Parathyroid adenoma (tissue), 2 donors: ENCODE data around the gene ULBP1.
"Not testable (repeated sequence)": the region's sequence is repeated elsewhere in the genome, so short reads cannot be mapped to it uniquely, and the experiment has no call there.

ENCODE experiments used
- H2AFZ ChIP-seq: fragments of 300-600 bp; sonication (generic); one replicate; pipeline ENCODE4 v1.7.0; 2017; ENCODE audit warnings: antibody characterized with exemption, mild to moderate bottlenecking
- H3K27ac ChIP-seq: fragments of 300-600 bp; sonication (generic); one replicate; pipeline ENCODE4 v1.7.0; 2017
- H3K27me3 ChIP-seq: fragments of 300-600 bp; sonication (generic); one replicate; pipeline ENCODE4 v1.7.0; 2017; ENCODE audit warnings: low read length; ENCODE audit not compliant: control insufficient read depth, insufficient read depth
- H3K36me3 ChIP-seq: fragments of 300-600 bp; sonication (generic); one replicate; pipeline ENCODE4 v1.7.0; 2017; ENCODE audit warnings: low read length; ENCODE audit not compliant: control insufficient read depth, insufficient read depth
- H3K4me1 ChIP-seq: fragments of 300-600 bp; sonication (generic); one replicate; pipeline ENCODE4 v1.7.0; 2017; ENCODE audit warnings: control low read depth
- H3K4me2 ChIP-seq: fragments of 300-600 bp; sonication (generic); one replicate; pipeline ENCODE4 v1.7.0; 2017; ENCODE audit warnings: low read length
- H3K4me3 ChIP-seq: fragments of 300-600 bp; sonication (generic); one replicate; pipeline ENCODE4 v1.7.0; 2017; ENCODE audit warnings: low read depth, low read length
- H3K79me2 ChIP-seq: fragments of 300-600 bp; sonication (generic); one replicate; pipeline ENCODE4 v1.7.0; 2017; ENCODE audit warnings: control low read depth
- H3K9ac ChIP-seq: fragments of 300-600 bp; sonication (generic); one replicate; pipeline ENCODE4 v1.7.0; 2017; ENCODE audit warnings: mild to moderate bottlenecking
- H3K9me3 ChIP-seq: fragments of 300-600 bp; sonication (generic); one replicate; pipeline ENCODE4 v1.7.0; 2017; ENCODE audit warnings: low read length; ENCODE audit not compliant: control insufficient read depth
- TF ChIP-seq, protein P1 (sequence below): fragments of 300-600 bp; sonication (generic); IDR thresholded peaks from one replicate; pipeline ENCODE4 v1.7.0; 2017; ENCODE audit warnings: antibody characterized with exemption, mild to moderate bottlenecking
- donor health status: primary hyperparathyroidism.

The ULBP1 gene

DNA sequence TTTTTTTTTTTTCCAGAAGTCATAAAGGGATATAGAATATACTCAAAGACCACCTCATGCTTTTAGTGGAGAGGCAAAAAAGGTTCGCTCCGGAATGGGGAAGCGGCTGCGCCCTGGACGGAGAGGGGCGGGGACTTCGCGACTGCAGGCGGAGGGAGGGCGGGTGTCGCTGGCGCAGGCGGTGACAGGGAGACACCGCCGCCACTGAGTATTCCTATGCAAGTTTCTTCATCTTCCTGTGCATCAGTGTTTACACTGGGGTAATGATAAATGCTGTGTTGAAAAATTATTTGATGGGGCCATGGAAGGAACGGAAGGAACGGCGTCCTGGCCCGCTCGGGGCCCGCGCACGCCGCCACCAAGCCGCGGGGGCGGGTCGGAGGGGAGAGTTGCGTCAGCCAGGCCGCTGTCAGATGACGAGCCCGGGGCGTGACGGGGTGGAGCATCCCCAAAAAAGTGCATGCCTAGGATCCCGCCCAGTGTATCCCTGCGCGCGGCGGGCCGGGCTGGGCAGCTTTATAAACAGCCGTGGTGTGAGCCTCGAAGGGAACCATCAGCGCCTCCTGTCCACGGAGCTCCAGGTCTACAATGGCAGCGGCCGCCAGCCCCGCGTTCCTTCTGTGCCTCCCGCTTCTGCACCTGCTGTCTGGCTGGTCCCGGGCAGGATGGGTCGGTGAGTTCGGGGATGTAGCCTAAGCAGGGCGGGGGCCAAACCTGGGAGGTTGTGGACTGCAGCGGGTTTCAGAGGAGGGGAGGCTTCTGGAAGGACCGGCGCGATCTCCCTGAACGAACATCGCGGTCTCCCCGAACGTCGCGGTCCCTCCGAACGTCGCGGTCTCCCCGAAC, at the start of gene ULBP1:
Gene ULBP1, plus strand, starts transcription at position 482 of the 846 bp plus-strand sequence. Its CDS starts 107 bp downstream, at position 589.
- Histone ChIP-seq H3K27ac (no peak within 1 kb of the TSS), H3K27me3 (no peaks in the 10 kb centered on the region), H2AFZ (peak within 1 kb of the TSS; percentile 77), H3K4me3 (peak within 1 kb of the TSS; percentile 52), H3K79me2 (no peaks in the 10 kb centered on the region), H3K4me1 (no peaks in the 10 kb centered on the region), H3K9me3 (no peaks in the 10 kb centered on the region), H3K4me2 (peak within 1 kb of the TSS; percentile 76), H3K9ac (no peak within 1 kb of the TSS), H3K36me3 (no peaks in the 10 kb centered on the region)
- TF ChIP-seq, protein P1, sequence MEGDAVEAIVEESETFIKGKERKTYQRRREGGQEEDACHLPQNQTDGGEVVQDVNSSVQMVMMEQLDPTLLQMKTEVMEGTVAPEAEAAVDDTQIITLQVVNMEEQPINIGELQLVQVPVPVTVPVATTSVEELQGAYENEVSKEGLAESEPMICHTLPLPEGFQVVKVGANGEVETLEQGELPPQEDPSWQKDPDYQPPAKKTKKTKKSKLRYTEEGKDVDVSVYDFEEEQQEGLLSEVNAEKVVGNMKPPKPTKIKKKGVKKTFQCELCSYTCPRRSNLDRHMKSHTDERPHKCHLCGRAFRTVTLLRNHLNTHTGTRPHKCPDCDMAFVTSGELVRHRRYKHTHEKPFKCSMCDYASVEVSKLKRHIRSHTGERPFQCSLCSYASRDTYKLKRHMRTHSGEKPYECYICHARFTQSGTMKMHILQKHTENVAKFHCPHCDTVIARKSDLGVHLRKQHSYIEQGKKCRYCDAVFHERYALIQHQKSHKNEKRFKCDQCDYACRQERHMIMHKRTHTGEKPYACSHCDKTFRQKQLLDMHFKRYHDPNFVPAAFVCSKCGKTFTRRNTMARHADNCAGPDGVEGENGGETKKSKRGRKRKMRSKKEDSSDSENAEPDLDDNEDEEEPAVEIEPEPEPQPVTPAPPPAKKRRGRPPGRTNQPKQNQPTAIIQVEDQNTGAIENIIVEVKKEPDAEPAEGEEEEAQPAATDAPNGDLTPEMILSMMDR, result no peak

DNA sequence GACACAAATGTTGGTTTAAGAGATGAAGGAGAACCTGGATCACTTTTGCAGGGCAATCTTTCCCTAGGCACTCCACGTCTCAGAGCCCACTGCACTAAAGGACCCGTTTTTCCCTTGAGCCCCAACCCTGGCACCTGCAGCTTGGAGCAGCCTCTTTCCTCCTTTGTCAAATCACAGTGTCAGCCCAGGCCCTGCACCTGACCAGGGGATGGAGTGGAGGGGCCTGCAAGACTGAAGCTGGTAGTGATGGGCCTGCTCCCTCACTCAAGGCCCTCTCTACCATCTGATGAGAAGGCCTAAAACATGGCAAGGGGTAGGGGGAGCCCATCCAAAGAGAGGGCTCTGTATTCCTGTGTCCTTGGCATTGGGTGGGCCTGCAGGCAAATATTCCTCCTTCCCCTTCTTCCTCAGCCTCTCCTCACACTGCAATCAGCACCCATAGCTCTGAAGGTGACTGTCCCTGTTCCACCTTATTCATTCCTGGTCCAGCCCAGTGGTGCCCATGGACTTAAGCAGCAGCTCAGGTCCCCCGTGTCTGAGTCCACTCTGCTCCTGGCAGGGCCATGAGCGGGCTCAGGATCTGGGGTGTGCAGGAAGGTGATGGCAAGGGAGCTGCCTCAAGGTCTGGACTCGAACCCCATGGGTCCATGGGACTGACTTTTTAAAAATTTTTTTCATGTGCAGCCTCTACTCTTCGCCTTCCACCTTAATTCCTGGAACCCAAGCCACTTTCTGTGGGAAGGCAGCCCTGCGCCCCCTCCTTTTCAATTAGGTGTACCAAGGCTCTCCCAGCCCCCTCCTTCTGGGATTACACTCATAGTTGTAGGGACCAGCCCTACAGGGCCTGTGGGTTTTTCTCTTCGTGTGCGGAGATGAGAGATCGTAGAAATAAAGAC, 47.5 kb upstream of the ULBP1 start:
- H3K36me3 ChIP-seq, result no peaks in the 10 kb centered on the region
- no peak overlapping the region for H3K4me2 ChIP-seq
- H3K9me3 ChIP-seq, result no peaks in the 10 kb centered on the region
- H3K27ac ChIP-seq, result no peak overlapping the region
- H3K9ac ChIP-seq, result no peak overlapping the region
- H2AFZ ChIP-seq, result no peak overlapping the region
- no peak overlapping the region for H3K4me3 ChIP-seq
- TF ChIP-seq, protein P1, result no peak
- no peaks in the 10 kb centered on the region for H3K4me1 ChIP-seq
- H3K79me2 ChIP-seq, result no peaks in the 10 kb centered on the region
- H3K27me3 ChIP-seq, result no peaks in the 10 kb centered on the region

DNA sequence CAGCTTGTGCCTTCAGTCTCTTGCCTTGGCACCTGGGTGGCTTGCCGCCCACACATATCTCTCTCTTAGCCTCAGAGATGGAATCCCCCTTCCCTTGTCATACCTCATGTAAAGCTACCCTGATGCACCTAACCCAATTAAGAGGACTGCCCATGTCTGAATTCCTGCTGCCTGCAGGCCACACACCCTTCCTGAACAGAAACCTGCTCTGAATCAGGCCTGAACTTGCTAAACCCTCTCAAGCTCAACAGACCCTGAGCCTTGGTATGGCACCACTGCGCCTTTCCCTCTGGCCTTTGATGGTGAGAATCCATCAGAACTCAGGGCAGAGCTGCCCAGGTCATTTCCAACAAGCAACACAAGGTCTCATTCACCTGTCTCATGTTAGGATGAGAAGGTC, 46.1 kb upstream of the ULBP1 start:
- Histone ChIP-seq H3K4me2 (no peak overlapping the region), H3K79me2 (no peaks in the 10 kb centered on the region), H3K9ac (no peak overlapping the region), H3K27me3 (no peaks in the 10 kb centered on the region), H3K36me3 (no peaks in the 10 kb centered on the region), H3K9me3 (no peaks in the 10 kb centered on the region), H3K27ac (no peak overlapping the region), H2AFZ (no peak overlapping the region), H3K4me3 (no peak overlapping the region), H3K4me1 (no peaks in the 10 kb centered on the region)
- TF ChIP-seq, protein P1, result no peak

DNA sequence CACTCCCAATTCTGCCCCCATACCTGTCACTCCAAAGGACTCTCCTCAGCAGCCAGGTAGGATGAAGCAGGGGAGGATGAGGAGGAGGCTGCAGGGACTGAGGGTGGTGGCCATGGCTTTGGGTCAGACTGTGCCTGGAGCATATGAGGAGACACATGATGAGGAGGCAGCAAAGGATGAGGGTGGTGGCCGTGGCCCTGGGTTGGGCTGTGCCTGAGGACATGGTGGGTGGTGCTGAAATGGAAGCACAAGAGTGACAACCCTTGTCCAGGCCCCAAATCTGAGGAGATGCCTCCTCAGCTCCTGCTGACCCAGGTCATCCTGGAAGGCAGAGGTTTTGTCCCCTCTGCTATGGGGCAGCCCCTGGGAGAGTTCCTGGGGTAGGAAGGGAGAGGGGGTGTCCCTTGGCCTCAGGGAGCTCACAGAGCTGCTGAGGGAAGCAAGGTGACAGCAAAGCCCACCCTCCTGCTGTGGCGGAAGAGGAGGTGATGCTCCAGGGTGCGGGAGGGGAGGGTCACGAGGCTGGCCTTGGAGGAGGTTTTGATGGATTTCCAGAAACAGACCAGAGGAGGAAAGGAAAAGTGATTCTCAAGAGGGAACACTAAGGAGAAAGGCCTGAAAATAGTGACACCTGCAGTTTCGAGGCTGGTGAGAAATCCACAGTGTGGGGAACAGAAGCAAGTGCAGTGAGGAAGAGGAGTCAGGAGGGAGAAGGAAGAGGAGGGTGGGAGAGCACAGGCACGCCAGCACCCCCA, 45.4 kb upstream of the ULBP1 start:
- Histone ChIP-seq H3K9me3 (no peaks in the 10 kb centered on the region), H3K4me3 (no peak overlapping the region), H2AFZ (no peak overlapping the region), H3K4me1 (no peaks in the 10 kb centered on the region), H3K36me3 (no peaks in the 10 kb centered on the region), H3K79me2 (no peaks in the 10 kb centered on the region), H3K9ac (no peak overlapping the region), H3K27ac (no peak overlapping the region), H3K4me2 (no peak overlapping the region), H3K27me3 (no peaks in the 10 kb centered on the region)
- TF ChIP-seq, protein P1, result no peak

DNA sequence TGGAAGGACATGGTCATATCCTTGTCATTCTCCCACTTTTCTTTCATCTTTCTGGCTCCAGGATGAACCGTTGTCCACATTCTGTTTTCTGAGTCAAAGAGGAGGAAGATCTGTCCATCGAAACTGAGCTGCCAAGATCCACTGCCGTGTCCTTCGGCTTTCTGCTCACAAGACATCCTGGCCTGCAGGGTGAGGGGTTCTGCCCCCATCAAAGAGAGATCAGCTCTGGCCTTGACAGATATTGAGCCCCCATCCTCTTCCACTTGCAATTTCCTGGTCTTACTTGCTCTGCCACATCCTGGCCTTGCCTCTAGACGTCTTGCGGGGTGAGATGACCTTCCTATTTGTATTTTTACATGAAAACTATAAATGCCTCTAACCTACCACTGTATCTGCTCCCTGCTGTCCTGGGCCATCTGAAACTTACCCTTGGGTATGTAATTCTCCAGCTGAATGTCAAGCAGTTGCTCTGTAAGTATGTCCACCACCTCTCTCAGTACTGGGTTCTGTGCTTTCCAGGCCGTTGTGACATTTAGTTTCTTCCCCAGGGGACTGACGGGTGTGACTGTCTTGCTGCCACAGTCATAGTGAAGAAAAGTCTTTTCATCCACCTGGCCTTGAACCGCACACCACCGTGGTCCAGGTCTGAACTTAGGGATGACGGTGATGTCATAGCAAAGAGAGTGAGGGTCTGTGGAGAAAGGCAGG, 44.5 kb upstream of the ULBP1 start:
- H3K4me1 ChIP-seq, H3K27ac ChIP-seq, H3K79me2 ChIP-seq, H3K27me3 ChIP-seq, H3K9ac ChIP-seq, H3K4me3 ChIP-seq, H2AFZ ChIP-seq, H3K9me3 ChIP-seq, H3K4me2 ChIP-seq, H3K36me3 ChIP-seq: not testable (repeated sequence)
